ENCODE measurements around the gene GAGE10. TPM values are rescaled to one million over a fixed set of nuclear protein-coding genes. Genes with fewer than 3 reads are reported as not detected.

The GAGE10 gene
- total RNA-seq, 1 experiment from 2014 or later, result not detected

DNA sequence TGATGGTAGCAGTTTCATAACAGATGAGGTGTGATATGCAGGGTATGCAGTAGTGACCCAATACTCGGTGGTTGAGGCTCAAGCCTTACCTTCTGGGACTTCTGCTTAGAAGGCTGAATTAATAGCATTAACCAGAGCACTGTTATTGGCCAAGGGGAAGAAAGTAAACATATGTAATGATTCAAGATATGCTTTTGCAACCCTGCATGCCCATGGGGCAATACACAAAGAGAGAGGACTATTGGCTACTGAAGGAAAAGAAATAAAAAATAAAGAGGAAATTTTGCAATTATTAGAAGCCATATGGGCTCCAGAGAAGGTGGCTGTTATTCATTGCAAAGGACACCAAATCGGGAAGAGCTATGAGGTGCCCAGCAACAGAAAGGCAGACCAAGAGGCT is 8.7 kb downstream of the GAGE10 start:
- Histone ChIP-seq H3K9ac (ENCODE audit: low read length) (no peak overlapping the region), H3K36me3 (ENCODE audit: control insufficient read depth in 1 of 2, insufficient read depth in 2 of 2, low read length in 2 of 2) (no peaks in the 10 kb centered on the region), H3K9me3 (ENCODE audit: control insufficient read depth in 1 of 2, insufficient read depth in 1 of 2, low read depth in 1 of 2, low read length in 2 of 2) (no peaks in the 10 kb centered on the region), H4K20me1 (ENCODE audit: insufficient read depth) (no peaks in the 10 kb centered on the region), H3K27ac (ENCODE audit: low read depth, low read length) (no peak overlapping the region), H3K4me2 (ENCODE audit: low read length) (no peak overlapping the region), H3K4me3 (replicated peaks in 1 of 2; ENCODE audit: low read depth in 1 of 2, low read length in 2 of 2) (no peak overlapping the region), H2AFZ (ENCODE audit: low read depth, low read length, poor library complexity, severe bottlenecking) (no peak overlapping the region), H3K79me2 (ENCODE audit: insufficient read depth, low read length) (no peaks in the 10 kb centered on the region), H3K9me2 (ENCODE audit: insufficient read depth) (no peaks in the 10 kb centered on the region), H3K27me3 (ENCODE audit: insufficient read depth, low read length) (no peaks in the 10 kb centered on the region), H3K4me1 (ENCODE audit: control insufficient read depth in 1 of 2, insufficient read depth in 2 of 2, low read length in 2 of 2) (no peaks in the 10 kb centered on the region)
- ChIA-PET CTCF (no interaction called here), POLR2A (no interaction called here), RAD21 (ENCODE audit: low non-redundant PET in 1 of 2, low total read pairs in 2 of 2, uncharacterized antibody in 2 of 2, unreplicated experiment in 2 of 2) (no interaction called here)
- no peak for ATAC-seq
- no peak for DNase-seq (ENCODE audit: low read depth, low spot score)
- no TSS peak for BruUV-seq (replicated peaks)
- TF ChIP-seq EZH2phosphoT487 (IDR thresholded peaks at IDR 0.05; ENCODE audit: borderline replicate concordance) (no peak), CEBPB (IDR thresholded peaks at IDR 0.05; ENCODE audit: low read depth) (no peak), RAD21 (IDR thresholded peaks at IDR 0.05; ENCODE audit: low read depth) (no peak), CTCF (IDR thresholded peaks at IDR 0.05 in 2 of 3, conservative IDR thresholded peaks at IDR 0.05 in 1 of 3; ENCODE audit: borderline replicate concordance in 1 of 3, insufficient read depth in 1 of 3, low read depth in 2 of 3, low read length in 2 of 3) (no peak), TCF7L2 (IDR thresholded peaks at IDR 0.05; ENCODE audit: borderline replicate concordance, extremely low read depth, insufficient read depth, insufficient read length) (no peak)
- TF ChIP-seq, protein P1, sequence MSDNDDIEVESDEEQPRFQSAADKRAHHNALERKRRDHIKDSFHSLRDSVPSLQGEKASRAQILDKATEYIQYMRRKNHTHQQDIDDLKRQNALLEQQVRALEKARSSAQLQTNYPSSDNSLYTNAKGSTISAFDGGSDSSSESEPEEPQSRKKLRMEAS (IDR thresholded peaks at IDR 0.05), result no peak
- TF ChIP-seq, protein P2, sequence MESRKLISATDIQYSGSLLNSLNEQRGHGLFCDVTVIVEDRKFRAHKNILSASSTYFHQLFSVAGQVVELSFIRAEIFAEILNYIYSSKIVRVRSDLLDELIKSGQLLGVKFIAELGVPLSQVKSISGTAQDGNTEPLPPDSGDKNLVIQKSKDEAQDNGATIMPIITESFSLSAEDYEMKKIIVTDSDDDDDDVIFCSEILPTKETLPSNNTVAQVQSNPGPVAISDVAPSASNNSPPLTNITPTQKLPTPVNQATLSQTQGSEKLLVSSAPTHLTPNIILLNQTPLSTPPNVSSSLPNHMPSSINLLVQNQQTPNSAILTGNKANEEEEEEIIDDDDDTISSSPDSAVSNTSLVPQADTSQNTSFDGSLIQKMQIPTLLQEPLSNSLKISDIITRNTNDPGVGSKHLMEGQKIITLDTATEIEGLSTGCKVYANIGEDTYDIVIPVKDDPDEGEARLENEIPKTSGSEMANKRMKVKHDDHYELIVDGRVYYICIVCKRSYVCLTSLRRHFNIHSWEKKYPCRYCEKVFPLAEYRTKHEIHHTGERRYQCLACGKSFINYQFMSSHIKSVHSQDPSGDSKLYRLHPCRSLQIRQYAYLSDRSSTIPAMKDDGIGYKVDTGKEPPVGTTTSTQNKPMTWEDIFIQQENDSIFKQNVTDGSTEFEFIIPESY (IDR thresholded peaks at IDR 0.05; ENCODE audit: extremely low read depth, insufficient replicate concordance, low read length), result no peak
- intact Hi-C loops (cut with micrococcal nuclease), result no loop called here
